GM18526 (cell line): ENCODE results near the gene ERLIN1.

Experiments
- POLR2A ChIP-seq: IDR thresholded peaks from 3 replicates; pipeline ENCODE4 v1.6.1; 2011; ENCODE audit not compliant: insufficient read length; ENCODE audit errors: extremely low read depth

Gene ERLIN1

DNA sequence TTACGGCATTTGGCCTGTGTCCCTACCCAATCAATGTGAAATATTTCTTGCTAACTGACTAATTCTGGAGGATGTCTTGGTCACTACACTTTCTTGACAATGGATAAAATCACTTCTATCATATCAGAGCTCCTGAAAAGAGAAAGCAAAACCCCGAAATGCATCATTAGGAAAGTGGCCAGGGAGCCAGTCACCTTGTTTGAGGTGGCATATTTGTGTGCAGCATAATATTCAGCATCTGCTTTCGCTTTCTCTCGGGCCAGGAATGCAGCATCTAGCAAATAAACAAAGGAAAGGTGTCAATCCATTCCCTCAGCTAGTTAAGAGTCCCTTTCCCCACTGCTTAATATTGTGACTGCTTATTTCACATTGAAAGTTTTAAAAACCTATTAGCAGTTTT, 31.2 kb downstream of the ERLIN1 start:
- no peak for TF ChIP-seq POLR2A

DNA sequence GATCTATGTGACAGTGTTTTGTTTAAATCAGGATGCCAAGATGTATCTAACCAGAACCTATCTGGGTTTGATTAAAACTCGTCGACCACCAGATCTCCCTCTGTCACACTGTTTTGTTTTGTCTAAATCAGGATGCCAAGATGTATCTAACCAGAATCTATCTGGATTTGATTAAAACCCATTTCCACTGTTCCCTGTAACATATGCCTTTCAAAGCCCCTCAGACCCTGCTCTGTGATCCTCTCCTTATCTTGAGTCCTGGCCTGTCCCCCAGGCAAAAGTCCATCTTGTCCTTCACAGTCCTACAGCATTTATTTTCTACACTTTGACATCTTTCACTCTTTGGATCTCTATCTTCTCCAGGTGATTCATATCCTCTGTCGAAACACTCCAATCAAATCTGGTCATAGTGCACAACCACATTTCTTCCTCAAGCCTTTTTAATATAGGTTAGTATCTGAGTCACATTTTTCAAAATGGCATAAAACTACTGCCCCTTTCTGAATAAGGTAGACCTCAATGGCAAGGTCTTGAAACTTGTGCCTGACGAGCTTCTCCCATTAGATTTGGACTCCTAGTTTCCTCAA, 32.5 kb downstream of the ERLIN1 start:
- TF ChIP-seq POLR2A, result no peak

DNA sequence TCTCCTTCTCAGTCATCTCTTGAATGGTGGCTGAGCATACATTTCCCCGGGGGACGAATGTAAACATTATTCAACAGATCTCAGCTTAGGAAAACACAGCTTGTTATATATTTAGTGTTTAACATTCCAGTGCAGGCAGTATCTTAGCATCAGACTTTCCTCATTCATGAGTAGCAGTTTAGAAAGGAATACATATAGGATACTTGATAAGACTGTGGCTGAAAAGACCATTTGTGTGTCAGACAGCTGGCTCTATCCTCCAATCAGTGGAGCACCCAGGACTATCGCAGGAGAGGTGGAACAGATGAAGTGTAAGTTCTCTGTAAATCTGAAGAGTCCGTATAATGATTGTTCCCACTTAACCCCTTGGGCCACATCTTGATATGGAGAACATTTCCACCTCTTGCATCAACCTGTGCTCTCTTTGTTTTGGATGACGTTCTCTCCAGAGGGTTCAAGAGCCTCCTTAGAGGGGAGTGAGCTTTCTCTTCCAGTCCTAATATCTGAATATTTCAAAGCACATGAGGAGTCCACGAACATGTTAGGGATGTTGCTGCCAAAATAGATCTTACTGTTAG, 34.0 kb downstream of the ERLIN1 start:
- TF ChIP-seq POLR2A, result no peak

DNA sequence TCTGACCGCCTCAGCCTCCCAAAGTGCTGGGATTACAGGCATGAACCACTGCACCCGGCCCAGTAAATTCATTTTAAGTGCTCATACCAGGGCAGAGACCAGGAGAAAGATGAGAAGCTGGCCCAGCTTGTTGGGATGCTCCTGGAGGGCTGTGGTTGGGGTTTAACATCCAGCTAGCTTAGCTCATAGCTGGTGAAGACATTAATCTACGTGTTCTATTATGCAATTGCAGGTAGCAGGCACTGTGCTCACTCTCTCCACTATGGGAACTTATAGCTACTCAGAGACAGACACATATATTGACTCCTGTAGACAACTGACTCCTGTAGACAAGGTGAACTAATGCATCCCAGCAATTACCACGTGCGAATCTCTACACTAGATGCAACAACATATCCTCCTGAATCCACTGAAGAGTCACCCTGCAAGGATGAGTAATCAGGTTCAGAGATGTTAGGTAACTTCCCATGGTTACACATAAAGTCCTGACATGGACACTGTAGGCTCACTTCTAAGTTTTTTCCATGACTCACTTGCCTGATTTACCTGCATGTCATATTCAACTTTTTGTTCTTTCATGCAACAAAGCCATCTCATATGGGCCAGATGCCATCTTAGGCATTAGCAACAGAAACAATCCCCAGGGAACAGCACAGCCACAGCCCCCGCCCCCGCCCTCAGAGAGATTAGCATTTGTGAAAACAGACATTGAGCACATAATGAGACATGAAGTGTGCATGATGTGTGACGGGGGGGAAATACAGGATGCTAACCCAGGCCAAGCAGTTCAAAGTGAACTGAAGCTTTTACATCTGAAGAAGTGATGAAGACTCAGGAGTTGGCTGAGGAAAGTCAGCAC, 37.2 kb downstream of the ERLIN1 start:
- TF ChIP-seq POLR2A, result no peak

DNA sequence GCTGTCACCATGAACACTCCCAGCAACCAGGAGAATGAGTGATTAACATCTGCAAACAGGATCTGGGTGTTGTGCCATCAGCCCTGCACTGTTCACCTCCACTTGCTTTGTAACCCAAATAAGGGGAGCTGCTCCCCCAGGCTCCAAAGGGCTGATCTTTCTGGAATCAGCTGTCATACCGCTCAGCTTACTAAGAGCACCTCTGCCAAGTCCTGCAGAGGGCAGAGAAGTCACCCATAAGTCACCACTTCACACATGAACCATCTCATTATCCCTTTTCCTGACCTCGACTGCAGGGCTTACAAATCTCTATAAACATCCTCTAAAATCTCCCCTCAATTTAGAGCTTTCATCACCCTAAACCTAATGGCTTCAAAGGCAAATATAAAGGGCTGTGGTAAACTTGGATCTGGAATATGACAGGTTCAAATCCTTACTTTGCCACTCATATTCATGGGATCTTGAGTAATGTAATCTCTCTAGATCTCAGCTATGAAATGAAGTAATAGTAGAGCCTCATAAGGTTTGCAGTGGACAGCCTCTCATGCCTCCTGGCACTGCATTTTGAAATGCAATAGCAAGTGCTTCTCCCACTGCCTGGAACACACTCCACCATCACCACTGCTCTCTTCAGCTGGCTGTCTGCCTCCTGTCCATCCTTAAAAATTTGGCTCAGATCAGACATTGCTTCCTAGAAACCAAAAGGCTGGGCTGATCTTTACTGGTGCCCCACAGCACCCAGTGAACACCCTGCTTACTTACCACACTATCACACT, 38.8 kb downstream of the ERLIN1 start:
- no peak for TF ChIP-seq POLR2A

DNA sequence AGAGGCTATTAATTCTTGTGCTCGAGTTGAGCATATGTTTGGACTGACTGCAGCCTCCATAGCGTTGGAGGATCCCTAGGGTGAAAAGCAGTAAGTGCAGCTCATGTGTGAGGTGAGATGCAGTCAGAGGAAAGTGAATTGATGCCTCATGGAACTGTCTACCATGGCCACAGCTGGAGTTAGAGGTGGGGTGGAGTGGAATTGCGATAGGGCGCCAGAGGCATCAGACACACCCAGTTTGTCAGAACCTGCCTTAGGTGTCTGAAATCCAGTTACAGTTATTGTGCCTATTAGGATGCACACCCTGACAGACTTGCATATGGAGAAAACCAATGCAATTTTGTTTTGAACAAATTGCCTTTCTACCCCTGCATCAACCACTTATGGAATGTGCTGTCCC, 39.4 kb downstream of the ERLIN1 start:
- no peak for TF ChIP-seq POLR2A

DNA sequence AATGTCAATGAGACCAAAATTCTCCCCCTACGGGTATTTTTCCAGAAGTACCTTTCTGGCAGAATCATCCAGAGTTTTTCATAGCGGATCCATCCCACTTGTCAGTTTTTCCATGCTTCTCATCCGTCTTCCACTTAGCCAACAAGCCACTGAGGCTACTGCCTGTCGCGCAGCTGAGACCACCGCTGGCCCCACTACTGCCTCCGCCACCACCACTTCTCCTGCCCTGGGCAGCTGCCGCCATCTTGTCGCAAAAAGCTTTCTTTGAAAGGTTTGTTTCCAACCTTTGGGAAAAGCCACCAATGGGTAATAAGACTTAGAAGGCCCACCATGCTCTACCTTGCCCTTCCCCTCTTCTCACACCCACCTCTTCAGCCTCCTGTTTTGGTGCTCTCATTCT, 42.1 kb downstream of the ERLIN1 start:
- TF ChIP-seq POLR2A, result no peak

DNA sequence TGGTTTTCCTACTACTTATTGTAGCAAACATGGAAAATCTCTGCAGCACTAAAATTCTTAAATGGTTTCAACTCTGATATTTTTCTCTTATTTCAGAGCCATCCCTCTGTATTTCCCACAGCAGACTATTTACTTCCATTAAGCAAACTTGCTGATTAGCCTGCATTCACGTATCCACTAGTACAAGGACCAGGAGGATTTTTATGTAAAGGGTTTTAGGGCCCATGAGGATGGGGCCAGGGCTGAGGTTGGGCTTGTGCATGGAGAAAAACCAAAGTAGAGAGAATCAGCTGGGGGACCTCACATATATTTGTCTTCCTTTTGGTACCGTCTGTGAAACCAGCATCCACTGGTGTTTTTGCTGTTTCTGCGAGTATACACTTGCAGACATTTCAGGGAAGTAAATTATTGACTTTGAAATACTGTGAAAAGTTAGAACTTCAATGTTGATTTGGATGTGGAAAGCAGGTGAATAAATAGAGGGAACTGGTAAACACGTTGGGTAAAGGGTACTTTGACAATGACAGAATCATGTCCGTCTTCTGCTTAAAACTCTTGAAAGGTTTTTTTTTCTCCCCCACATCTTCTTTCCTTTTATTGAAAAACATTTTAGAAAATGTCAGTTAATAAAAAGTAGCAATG, 44.3 kb downstream of the ERLIN1 start:
- no peak for TF ChIP-seq POLR2A

DNA sequence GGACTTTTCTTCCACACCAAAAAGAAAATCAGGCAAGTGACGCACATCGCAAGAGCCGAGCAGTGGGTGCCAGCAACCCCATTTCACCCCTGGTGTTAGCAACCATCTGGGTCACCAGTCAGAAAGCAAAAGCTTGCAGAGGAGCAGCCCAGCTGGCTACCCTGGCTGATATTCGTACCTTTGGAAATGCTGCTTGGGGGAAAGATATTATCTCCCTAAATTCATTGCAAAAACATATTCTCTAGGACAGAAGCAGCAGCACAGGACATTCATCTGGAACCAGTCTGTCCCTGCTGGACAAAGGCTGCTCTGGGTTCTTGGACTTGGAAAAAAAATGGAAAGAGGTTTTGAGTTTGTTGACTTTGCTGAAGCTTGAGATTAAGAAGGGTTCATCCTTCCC, 45.8 kb downstream of the ERLIN1 start:
- no peak for TF ChIP-seq POLR2A

DNA sequence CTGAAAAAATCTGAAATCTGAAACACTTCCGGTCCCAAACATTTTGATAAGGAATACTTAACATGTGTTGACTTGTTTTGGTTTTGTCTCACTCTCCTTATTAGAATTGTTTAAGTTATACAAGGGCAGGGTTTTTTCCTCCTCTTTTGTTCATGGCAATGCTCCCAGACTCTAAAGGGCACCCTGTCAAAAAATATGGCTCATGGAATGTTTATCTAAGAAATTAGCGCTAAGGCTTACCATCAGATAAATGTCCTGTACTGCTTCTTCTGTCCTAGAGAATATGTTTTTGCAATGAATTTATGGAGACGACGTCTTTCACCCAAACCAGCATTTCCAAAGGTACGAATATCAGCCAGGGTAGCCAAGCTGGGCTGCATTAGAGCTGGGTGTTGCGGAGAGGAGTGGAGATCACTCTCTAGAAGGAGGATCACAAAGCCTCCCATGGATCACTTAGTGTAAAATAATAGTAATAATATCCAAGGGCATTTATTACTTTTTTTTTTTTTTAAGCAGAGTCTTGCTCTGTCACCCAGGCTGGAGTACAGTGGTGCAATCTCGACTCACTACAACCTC, 46.8 kb downstream of the ERLIN1 start:
- no peak for TF ChIP-seq POLR2A

DNA sequence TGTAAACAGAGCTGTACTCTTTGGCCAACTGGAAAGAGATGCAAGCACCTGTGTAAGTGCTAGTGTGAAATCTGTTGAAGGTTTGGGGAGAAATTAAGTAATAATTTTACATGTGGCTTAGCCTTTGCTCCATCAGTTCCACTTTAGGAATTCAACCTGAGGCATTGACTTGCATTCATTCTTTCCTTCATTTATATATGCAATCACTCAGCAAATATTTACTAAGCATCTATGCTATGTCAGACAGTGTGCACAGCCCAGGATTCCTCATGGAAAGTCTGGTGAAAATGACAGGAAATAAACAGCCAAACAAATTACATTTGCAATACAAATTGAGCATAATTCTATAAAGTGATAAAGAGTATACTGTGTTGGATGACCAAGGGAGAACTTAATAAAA, 50.3 kb downstream of the ERLIN1 start:
- TF ChIP-seq POLR2A, result no peak

DNA sequence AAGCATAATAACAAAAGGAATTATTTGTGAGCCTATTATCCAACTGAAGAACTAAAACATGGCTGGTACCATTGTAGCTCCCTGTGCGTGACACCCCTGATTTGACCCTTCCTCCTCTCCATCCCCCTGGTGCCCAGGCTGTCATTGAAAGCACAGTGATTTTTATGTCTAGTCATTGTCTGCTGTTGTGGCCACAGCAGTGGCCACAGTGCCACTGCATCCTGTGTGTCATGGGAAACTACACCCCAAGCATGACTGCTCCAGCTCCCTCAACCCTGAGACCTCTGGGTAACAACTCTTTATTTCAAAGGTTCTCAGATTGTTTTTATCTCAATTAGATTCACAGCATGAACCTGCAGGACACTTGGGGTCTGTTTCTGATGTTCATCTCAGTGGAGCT, 52.0 kb downstream of the ERLIN1 start:
- TF ChIP-seq POLR2A, result no peak

DNA sequence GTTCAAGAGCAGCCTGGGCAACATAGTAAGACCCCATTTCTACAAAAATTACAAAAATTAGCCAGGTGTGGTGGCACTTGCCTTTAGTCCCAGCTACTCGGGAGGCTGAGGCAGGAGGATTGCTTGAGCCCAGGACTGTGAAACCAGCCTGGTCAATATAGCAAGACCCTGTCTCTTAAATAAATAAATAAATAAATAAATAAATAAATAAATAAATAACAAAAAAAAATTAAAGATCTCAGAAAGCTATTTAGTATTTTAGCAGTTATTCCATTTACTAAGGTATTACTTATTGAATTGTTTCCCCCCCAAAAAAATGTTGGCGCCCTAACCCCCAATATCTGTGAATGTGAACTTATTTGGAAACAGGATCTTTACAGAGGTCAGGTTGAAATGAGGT, 53.4 kb downstream of the ERLIN1 start:
- no peak for TF ChIP-seq POLR2A

DNA sequence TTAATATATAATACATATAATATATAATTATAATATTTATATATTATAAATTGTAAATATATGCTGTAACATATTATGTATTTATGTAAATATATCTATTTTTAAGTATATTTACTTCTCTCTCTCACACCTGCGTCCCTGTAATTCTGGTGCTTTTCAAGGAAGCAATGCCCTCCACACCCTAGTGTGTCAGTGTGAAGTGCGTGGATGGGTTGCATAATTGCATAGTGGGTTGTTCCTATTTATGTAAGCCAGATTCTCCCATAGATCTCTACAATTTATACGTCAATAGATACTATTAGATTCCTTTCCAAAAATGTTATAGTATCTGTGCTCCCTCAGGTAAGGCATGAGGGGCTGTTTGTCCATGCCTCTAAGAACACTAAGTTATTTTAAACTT, 54.3 kb downstream of the ERLIN1 start:
- TF ChIP-seq POLR2A, result no peak

DNA sequence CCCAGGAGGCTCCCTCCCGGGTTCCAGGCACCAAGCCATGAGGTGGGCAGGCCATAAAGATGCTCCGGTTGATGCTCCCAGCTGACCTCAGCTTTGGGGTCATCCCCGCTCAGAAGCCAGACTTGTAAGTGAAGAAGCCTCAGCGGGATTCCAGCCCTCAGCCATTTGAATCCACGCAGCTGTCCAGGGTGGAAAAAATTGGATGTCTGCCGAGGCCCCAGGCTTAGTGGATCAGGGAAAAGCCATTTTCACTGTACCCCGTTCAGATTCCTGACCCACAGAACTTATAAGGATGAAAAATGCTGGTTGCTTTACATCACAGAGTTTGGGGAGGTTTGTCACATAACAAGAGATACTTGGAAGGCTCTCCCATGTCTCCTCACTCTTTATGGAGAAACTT, 55.0 kb downstream of the ERLIN1 start:
- no peak for TF ChIP-seq POLR2A
